ENCODE measurements around the gene TOMM20. TPM values are rescaled to one million over a fixed set of nuclear protein-coding genes. Genes with fewer than 3 reads are reported as not detected.
A peak's percentile ranks its signal among the peaks of the same experiment; 100 is the strongest.

Gene TOMM20
- total and polyA plus RNA-seq, 9 of the 15 experiments (the other 6 are each of a cell fraction or from before 2014, with no cell fraction given): 70.6 to 334 (median 159) TPM

- TF ChIP-seq ATF3 (IDR thresholded peaks at IDR 0.05): no peak
- TF ChIP-seq ATF3 (CRISPR knock-in tag; conservative IDR thresholded peaks at IDR 0.05): no peak
- no peak for TF ChIP-seq TAF9B (IDR thresholded peaks at IDR 0.05; ENCODE audit: partially characterized antibody)
- TF ChIP-seq ZBTB1 (CRISPR knock-in tag; IDR thresholded peaks at IDR 0.05; ENCODE audit: borderline replicate concordance, low read depth): no peak
- TF ChIP-seq CHD4 (IDR thresholded peaks at IDR 0.05; ENCODE audit: insufficient read depth, insufficient replicate concordance, low read depth, low read length, poor library complexity, severe bottlenecking): peak; percentile 27
- TF ChIP-seq L3MBTL2 (IDR thresholded peaks at IDR 0.05): no peak
- TF ChIP-seq MTA1 (IDR thresholded peaks at IDR 0.05; ENCODE audit: borderline replicate concordance): peak; percentile 51; the same call in 1 of the 2 replicates
- no peak for TF ChIP-seq SFPQ (IDR thresholded peaks at IDR 0.05; ENCODE audit: low read depth, low read length)
- TF ChIP-seq ZNF696 (CRISPR knock-in tag; conservative IDR thresholded peaks at IDR 0.05): no peak
- TF ChIP-seq TGIF2 (CRISPR knock-in tag; IDR thresholded peaks at IDR 0.05): no peak
- TF ChIP-seq ZNF512 (tag; IDR thresholded peaks at IDR 0.05): no peak
- no peak for TF ChIP-seq KLF16 (IDR thresholded peaks at IDR 0.05)
- no peak for TF ChIP-seq STAT5B (CRISPR knock-in tag; IDR thresholded peaks at IDR 0.05)
- TF ChIP-seq ZNF407 (IDR thresholded peaks at IDR 0.05; ENCODE audit: low read depth): 0 out of 2 replicates have a peak, but pooled peaks have one; percentile 57
Observed at GRCh38 chr1:235077571-235078479, 50.8 kb downstream of the TOMM20 start (continued).
